H9 (cell line): ENCODE results near the gene IL6ST. TPM values are rescaled to one million over a fixed set of nuclear protein-coding genes. Genes with fewer than 3 reads are reported as not detected.

ENCODE experiments used
- DNase-seq: peaks from one replicate; pipeline ENCODE4 v3.0.0-alpha.2; 2017
- H2AFZ ChIP-seq: one replicate; pipeline ENCODE4 v1.6.1; 2013; ENCODE audit warnings: mild to moderate bottlenecking, low read length, control low read depth, moderate library complexity
- H2AK5ac ChIP-seq: 2 replicates; pipeline ENCODE4 v1.6.1; 2013; ENCODE audit warnings: low read length, control low read depth, mixed read lengths; ENCODE audit not compliant: insufficient read length
- H2BK120ac ChIP-seq: one replicate; pipeline ENCODE4 v1.6.1; 2013; ENCODE audit warnings: low read depth, mild to moderate bottlenecking, low read length, control low read depth, inconsistent platforms; ENCODE audit not compliant: poor library complexity, severe bottlenecking
- H2BK12ac ChIP-seq: 2 replicates; pipeline ENCODE4 v1.6.1; 2013; ENCODE audit warnings: low read length, control low read depth, mixed read lengths, low read depth; ENCODE audit not compliant: insufficient read length
- H2BK15ac ChIP-seq: 2 replicates; pipeline ENCODE4 v1.6.1; 2013; ENCODE audit warnings: low read depth, low read length, control low read depth
- H2BK20ac ChIP-seq: one replicate; pipeline ENCODE4 v1.6.1; 2013; ENCODE audit warnings: low read depth, mild to moderate bottlenecking, low read length, control low read depth, inconsistent platforms; ENCODE audit not compliant: poor library complexity, severe bottlenecking
- H2BK5ac ChIP-seq: 2 replicates; pipeline ENCODE4 v1.6.1; 2013; ENCODE audit warnings: low read length, control low read depth, mixed read lengths; ENCODE audit not compliant: insufficient read length
- H3K14ac ChIP-seq: 2 replicates; pipeline ENCODE4 v1.6.1; 2013; ENCODE audit warnings: low read length, control low read depth; ENCODE audit not compliant: insufficient read depth
- H3K18ac ChIP-seq: 2 replicates; pipeline ENCODE4 v1.6.1; 2013; ENCODE audit warnings: low read depth, mild to moderate bottlenecking, mixed read lengths, low read length, control low read depth; ENCODE audit not compliant: insufficient read length
- H3K23ac ChIP-seq: 2 replicates; pipeline ENCODE4 v1.6.1; 2013; ENCODE audit warnings: low read length, control low read depth, mixed read lengths, low read depth; ENCODE audit not compliant: insufficient read length
- H3K23me2 ChIP-seq: 2 replicates; pipeline ENCODE4 v1.6.1; 2013; ENCODE audit warnings: low read depth, mild to moderate bottlenecking, mixed read lengths, low read length, control low read depth; ENCODE audit not compliant: insufficient read length, poor library complexity, severe bottlenecking
- H3K27ac ChIP-seq: 2 replicates; pipeline ENCODE4 v1.5.1; 2013; ENCODE audit warnings: low read length, control low read depth, mixed read lengths, low read depth; ENCODE audit not compliant: insufficient read length
- H3K27me3 ChIP-seq: 2 replicates; pipeline ENCODE4 v1.6.1; 2013; ENCODE audit warnings: low read length, control low read depth, inconsistent platforms; ENCODE audit not compliant: insufficient read depth
- H3K4ac ChIP-seq: 2 replicates; pipeline ENCODE4 v1.6.1; 2013; ENCODE audit warnings: low read depth, mild to moderate bottlenecking, control low read depth, inconsistent platforms, low read length, moderate library complexity
- H3K4me1 ChIP-seq: 2 replicates; pipeline ENCODE4 v1.6.1; 2013; ENCODE audit warnings: low read length, control low read depth, inconsistent platforms; ENCODE audit not compliant: insufficient read depth
- H3K4me2 ChIP-seq: 2 replicates; pipeline ENCODE4 v1.6.1; 2013; ENCODE audit warnings: low read length, control low read depth, mixed read lengths; ENCODE audit not compliant: insufficient read length, insufficient read depth
- H3K56ac ChIP-seq: 2 replicates; pipeline ENCODE4 v1.6.1; 2013; ENCODE audit warnings: low read depth, mild to moderate bottlenecking, mixed read lengths, low read length, control low read depth; ENCODE audit not compliant: insufficient read length
- H3K79me1 ChIP-seq: 2 replicates; pipeline ENCODE4 v1.6.1; 2013; ENCODE audit warnings: low read depth, mild to moderate bottlenecking, moderate library complexity, low read length, control low read depth, inconsistent platforms; ENCODE audit not compliant: insufficient read depth, poor library complexity, severe bottlenecking
- H3K79me2 ChIP-seq: 2 replicates; pipeline ENCODE4 v1.6.1; 2013; ENCODE audit warnings: low read length, control low read depth, inconsistent platforms; ENCODE audit not compliant: insufficient read depth
- H3K9ac ChIP-seq: 2 replicates; pipeline ENCODE4 v1.6.1; 2013; ENCODE audit warnings: low read length, control low read depth, mixed read lengths; ENCODE audit not compliant: insufficient read length; ENCODE audit errors: extremely low read depth
- H3K9me3 ChIP-seq: one replicate; pipeline ENCODE4 v1.6.1; 2013; ENCODE audit warnings: low read depth, low read length, inconsistent platforms; ENCODE audit not compliant: control insufficient read depth
- H3T11ph ChIP-seq: one replicate; pipeline ENCODE4 v1.6.1; 2013; ENCODE audit warnings: mild to moderate bottlenecking, low read length, control low read depth, inconsistent platforms
- H4K20me1 ChIP-seq: one replicate; pipeline ENCODE4 v1.6.1; 2013; ENCODE audit not compliant: control insufficient read depth, insufficient read length, insufficient read depth
- H4K5ac ChIP-seq: 2 replicates; pipeline ENCODE4 v1.6.1; 2013; ENCODE audit warnings: low read depth, mild to moderate bottlenecking, mixed read lengths, low read length, control low read depth; ENCODE audit not compliant: insufficient read length
- H4K8ac ChIP-seq: replicated peaks from 2 replicates; pipeline ENCODE4 v1.6.1; 2013; ENCODE audit warnings: low read length, control low read depth, mixed read lengths, low read depth; ENCODE audit not compliant: insufficient read length
- H4K91ac ChIP-seq: 2 replicates; pipeline ENCODE4 v1.6.1; 2013; ENCODE audit warnings: low read depth, mild to moderate bottlenecking, moderate library complexity, mixed read lengths, low read length, control low read depth; ENCODE audit not compliant: insufficient read length
- H3K27ac Mint-ChIP-seq, 3 experiments: 2 replicates in 2 of 3; 3 replicates in 1 of 3; pipeline ENCODE4 v1.8.0; 2020 to 2021; ENCODE audit warnings: mixed read lengths in 3 of 3, mild to moderate bottlenecking in 1 of 3, moderate library complexity in 1 of 3
- H3K27me3 Mint-ChIP-seq: 2 replicates; pipeline ENCODE4 v1.8.0; 2021; ENCODE audit warnings: low read depth, mild to moderate bottlenecking, moderate library complexity, mixed read lengths
- H3K36me3 Mint-ChIP-seq, 3 experiments: 2 replicates in 2 of 3; 3 replicates in 1 of 3; pipeline ENCODE4 v1.8.0; 2020 to 2021; ENCODE audit warnings: low read depth in 3 of 3, mixed read lengths in 3 of 3; ENCODE audit not compliant: insufficient read depth in 1 of 3
- H3K4me1 Mint-ChIP-seq, 2 experiments: 2 replicates each; pipeline ENCODE4 v1.8.0; 2020; ENCODE audit warnings: mixed read lengths in 2 of 2
- H3K4me3 Mint-ChIP-seq, 2 experiments: 2 replicates in 1 of 2; 3 replicates in 1 of 2; pipeline ENCODE4 v1.8.0; 2020 to 2021; ENCODE audit warnings: mild to moderate bottlenecking in 2 of 2, mixed read lengths in 2 of 2, moderate library complexity in 1 of 2
- H3K9me3 Mint-ChIP-seq, 2 experiments: 2 replicates in 1 of 2; 3 replicates in 1 of 2; pipeline ENCODE4 v1.8.0; 2020; ENCODE audit warnings: mild to moderate bottlenecking in 2 of 2, mixed read lengths in 2 of 2, moderate library complexity in 1 of 2
- WGBS: extraction: QIAGEN DNeasy Blood & Tissue Kit; methylation state at CpG from one replicate; pipeline ENCODE4 v1.1.7; 2013; ENCODE audit warnings: missing lambda C conversion rate, low lambda C conversion rate, mixed read lengths; ENCODE audit not compliant: insufficient read length; ENCODE audit errors: extremely low coverage; 5-methylcytosine and 5-hydroxymethylcytosine counted together
- total RNA-seq: library from RNA; stranded (reverse); gene quantifications from 2 replicates; pipeline ENCODE4 v1.2.1, GENCODE V29; 2021
- TF ChIP-seq, protein P1 (sequence below): fragments of 200-600 bp; sonication (generic); conservative IDR thresholded peaks from 3 replicates; pipeline ENCODE4 v1.8.0; 2021; ENCODE audit warnings: antibody characterized with exemption, mild to moderate bottlenecking

The IL6ST gene
- total RNA-seq, 1 experiment from 2014 or later, result 11.1 TPM

DNA sequence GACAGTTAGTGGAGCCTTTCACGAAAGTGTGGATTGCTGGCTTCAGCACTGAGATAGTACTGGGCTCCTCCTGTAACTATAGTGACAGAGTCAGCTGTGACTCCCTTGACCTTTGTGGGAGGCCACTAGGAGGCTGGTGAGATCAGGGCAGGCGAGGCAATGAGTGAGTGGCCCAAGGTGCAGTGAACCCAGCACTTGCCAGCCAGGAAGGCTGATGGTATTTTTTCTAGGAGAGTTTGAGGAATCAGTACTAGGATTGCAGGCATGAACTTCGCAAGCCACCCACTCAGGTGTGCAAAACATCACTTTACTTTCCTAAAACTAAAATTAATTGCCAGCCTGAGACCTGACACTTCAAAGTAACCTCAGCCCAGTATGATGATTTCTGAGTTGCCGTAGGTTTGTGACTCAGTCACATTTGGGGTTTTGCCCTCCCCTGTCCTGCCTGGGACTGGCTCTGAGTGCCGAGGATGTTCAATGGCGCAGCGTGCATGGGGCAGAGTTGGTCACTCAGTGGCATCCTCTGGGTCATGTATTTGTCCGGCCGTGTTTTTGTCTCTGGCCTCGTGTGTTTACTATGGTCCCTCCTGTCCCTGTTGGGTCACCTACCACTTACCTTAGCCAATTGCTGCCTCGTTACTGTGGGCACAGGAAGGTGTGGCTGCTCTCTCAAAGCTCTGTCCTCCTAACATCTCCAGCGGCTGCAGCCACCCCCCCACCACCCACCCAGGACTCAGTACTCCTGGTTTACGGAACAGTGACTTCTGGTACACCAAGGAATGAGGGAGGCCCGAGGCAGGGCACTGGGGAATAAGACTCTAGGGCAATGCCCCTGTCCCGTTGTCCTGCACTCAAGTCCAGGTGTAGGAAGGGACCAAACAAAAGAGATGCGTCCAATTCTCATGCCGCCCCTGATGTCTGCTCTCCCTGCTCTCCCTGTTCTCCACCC, 76.4 kb downstream of the IL6ST start:
- H3K56ac ChIP-seq, result no peak overlapping the region
- no peaks in the 10 kb centered on the region for H3K23me2 ChIP-seq
- TF ChIP-seq, protein P1, sequence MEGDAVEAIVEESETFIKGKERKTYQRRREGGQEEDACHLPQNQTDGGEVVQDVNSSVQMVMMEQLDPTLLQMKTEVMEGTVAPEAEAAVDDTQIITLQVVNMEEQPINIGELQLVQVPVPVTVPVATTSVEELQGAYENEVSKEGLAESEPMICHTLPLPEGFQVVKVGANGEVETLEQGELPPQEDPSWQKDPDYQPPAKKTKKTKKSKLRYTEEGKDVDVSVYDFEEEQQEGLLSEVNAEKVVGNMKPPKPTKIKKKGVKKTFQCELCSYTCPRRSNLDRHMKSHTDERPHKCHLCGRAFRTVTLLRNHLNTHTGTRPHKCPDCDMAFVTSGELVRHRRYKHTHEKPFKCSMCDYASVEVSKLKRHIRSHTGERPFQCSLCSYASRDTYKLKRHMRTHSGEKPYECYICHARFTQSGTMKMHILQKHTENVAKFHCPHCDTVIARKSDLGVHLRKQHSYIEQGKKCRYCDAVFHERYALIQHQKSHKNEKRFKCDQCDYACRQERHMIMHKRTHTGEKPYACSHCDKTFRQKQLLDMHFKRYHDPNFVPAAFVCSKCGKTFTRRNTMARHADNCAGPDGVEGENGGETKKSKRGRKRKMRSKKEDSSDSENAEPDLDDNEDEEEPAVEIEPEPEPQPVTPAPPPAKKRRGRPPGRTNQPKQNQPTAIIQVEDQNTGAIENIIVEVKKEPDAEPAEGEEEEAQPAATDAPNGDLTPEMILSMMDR, result no peak
- H3K9me3 ChIP-seq, result no peaks in the 10 kb centered on the region
- H2BK20ac ChIP-seq, result no peak overlapping the region
- H4K20me1 ChIP-seq, result no peaks in the 10 kb centered on the region
- Mint-ChIP-seq H3K4me3 (no peak overlapping the region), H3K27ac (peak overlapping the region in 1 of 3 experiments; percentile 40; a peak in 2 of 7 replicates), H3K9me3 (no peaks in the 10 kb centered on the region), H3K27me3 (no peaks in the 10 kb centered on the region), H3K4me1 (peaks cover 6% of the 10 kb centered on the region in 2 experiments; a peak in 3 of 4 replicates), H3K36me3 (no peaks in the 10 kb centered on the region)
- H4K8ac ChIP-seq, result no peak overlapping the region
- no peak overlapping the region for H2BK5ac ChIP-seq
- no peak overlapping the region for H4K5ac ChIP-seq
- no peak overlapping the region for H3K4me2 ChIP-seq
- H3K18ac ChIP-seq, result no peak overlapping the region
- H3K4ac ChIP-seq, result no peak overlapping the region
- H3K79me1 ChIP-seq, result no peaks in the 10 kb centered on the region
- H2AFZ ChIP-seq, result no peak overlapping the region
- H2AK5ac ChIP-seq, result no peak overlapping the region
- no peak overlapping the region for H3T11ph ChIP-seq
- H3K14ac ChIP-seq, result no peak overlapping the region
- no peak overlapping the region for H2BK12ac ChIP-seq
- no CpG with 5 or more reads among the region's 17 CpGs for WGBS
- no peaks in the 10 kb centered on the region for H3K27me3 ChIP-seq
- no peak overlapping the region for H2BK15ac ChIP-seq
- no peak overlapping the region for H2BK120ac ChIP-seq
- DNase-seq, result no peak
- no peak overlapping the region for H3K27ac ChIP-seq
- H3K9ac ChIP-seq, result no peak overlapping the region
- no peaks in the 10 kb centered on the region for H3K4me1 ChIP-seq
- no peak overlapping the region for H3K23ac ChIP-seq
- no peaks in the 10 kb centered on the region for H3K79me2 ChIP-seq
- no peak overlapping the region for H4K91ac ChIP-seq
